Measurements from ENCODE around the gene GPR157.
"Not testable (repeated sequence)": the region's sequence is repeated elsewhere in the genome, so short reads cannot be mapped to it uniquely, and the experiment has no call there.

Gene GPR157, protein sequence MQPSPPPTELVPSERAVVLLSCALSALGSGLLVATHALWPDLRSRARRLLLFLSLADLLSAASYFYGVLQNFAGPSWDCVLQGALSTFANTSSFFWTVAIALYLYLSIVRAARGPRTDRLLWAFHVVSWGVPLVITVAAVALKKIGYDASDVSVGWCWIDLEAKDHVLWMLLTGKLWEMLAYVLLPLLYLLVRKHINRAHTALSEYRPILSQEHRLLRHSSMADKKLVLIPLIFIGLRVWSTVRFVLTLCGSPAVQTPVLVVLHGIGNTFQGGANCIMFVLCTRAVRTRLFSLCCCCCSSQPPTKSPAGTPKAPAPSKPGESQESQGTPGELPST

DNA sequence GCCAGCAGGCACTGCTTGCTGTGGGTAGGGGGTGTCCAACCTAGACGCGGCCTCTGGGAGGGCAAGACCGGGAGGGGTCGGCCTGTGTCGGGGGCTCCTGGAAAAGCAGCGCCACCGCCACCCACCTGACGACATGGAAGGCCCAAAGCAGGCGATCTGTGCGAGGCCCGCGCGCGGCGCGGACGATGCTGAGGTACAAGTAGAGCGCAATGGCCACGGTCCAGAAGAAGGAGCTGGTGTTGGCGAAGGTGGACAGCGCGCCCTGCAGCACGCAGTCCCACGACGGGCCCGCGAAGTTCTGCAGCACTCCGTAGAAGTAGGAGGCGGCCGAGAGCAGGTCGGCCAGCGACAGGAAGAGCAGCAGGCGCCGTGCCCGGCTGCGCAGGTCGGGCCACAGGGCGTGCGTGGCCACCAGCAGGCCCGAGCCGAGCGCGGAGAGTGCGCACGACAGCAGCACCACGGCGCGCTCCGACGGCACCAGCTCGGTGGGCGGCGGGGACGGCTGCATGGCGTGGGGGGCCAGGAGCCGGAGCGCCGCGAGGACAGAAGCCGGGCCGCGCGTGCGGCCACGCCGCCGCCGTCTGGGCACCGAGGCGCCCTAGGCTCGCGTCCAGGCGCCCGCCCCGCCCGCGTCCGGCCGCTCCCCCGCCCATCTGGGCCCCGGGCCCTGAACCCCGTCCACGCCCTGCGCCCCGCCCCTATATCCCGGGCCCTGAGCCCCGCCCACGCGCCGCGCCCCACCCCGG lies at the start of gene GPR157:
Gene GPR157 (minus strand): TSS at position 583 of the 746 bp plus-strand sequence. CDS start 75 bp downstream, at position 508.
- peak; percentile 28 for DNase-seq

DNA sequence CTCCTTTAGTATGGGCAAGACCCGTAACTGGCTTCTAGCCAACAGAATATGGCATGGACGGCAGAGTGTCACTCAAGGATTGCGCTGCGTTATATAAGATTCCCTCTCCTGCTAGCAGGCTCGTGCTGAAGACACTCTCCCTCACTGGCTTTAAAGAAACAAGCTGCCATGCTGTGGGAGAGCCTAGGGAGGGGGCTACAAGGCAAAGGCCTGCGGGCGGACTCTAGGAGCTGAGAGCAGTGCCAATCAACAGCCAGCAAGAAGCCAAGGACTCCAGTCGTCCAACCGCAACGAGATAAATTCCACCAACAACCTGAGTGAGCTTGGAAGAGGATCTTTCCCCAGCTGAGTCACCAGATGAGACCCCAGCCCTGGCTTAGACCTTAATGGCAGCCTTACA lies 45.9 kb upstream of the GPR157 start:
- DNase-seq, result no peak

DNA sequence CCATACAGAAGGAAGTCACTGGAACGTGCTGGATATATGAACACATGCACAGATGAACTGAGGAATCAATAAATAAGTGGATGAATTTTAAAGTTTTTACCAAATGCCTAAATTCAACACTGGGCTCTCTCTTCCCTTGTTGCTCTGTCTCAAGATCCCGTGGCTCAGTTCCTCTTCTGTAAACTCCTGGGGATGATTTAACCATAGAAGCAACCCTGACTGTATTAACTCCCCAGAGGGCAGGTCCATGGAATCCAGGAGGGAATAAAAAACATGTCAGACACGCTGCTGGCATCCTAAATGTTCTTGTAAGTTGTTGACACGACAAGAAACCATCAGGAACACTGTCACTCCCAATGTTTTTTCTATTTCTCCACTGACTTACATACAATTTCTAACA lies 45.3 kb upstream of the GPR157 start:
- no peak for DNase-seq

DNA sequence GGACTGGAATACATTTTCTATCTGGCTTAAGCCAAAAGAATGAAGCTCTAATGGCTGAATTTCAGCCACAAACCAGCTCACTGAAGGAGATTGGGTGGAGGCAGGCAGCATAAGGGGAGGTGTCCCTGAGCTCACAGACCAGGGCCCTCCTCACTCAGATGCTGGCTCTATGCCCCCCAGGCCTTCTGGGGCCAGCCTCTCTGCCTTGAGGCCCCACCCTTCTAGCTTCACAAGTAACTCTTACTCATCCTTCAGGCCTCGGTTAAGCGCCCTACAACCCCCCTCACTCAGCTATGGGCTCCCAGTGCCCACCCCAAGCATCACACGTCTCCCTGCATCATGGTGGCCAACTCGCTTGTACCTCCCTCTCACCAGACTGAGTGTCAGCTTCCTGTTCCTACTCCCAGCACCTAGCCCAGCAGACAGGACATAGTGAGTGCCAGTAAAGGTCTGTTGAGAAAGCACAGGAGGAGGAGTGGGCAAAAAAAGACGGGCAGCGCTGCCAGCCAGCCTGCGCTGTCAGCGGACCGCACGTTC lies 40.8 kb upstream of the GPR157 start:
- no peak for DNase-seq

DNA sequence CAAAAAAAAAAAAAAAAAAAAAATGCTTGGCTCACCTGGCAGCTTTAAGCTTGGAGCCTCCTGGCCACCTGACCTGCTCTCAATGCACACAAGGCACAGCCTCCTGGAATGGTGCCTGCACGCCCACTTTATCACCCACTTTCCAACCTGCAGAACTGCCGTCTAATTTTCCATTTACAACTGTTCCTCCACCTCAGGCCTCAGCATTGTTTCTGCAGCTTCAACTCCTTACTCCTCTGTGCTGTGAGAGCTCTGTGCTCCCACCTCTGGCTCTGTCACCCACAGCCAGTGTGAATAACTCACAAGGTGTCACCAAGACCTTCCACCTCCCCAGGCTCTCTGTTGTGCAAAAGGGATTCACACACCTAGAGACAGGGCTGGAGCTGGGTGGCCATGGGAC lies 38.7 kb upstream of the GPR157 start:
- no peak for DNase-seq

DNA sequence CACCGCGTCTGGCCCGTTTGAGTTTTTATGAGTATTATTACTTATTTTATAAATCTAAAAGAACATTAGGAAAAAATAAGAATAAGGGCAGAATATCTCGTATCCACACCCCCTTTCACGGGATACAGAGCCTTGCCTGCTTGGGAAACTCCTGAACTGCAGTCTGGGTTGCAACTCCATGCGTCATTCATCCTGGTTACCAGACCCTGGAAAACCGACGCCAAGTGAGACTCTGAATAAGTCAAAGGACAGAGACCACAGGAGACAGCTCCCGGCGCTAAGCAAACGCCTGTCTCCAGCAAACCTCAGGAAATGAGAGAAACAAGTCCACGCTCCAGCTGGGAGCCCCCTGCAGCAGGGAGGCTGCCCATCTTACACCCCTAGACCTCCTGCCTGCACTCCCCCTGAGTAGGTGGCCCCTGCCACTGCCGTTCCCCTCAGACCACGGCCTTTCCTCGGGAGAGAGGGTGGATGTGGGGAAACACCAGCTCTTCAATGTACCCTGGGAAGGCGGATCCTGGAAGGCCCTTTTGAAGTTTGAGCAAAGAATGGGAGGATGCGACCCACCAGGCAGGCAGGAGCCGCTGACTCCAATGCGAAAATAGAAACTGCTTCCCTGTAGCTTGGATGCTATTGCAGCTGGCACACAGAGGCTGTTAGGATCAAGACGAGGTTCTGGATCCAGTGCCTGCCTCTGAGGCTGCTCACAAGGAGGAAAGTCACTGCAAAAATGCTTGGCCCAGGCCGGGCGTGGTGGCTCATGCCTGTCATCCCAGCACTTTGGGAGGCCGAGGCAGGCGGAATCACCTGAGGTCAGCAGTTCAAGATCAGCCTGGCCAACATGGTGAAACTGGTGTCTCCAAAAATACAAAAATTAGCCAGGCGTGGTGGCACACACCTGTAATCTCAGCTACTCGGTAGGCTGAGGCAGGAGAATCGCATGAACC lies 37.7 kb upstream of the GPR157 start:
- no peak for DNase-seq

DNA sequence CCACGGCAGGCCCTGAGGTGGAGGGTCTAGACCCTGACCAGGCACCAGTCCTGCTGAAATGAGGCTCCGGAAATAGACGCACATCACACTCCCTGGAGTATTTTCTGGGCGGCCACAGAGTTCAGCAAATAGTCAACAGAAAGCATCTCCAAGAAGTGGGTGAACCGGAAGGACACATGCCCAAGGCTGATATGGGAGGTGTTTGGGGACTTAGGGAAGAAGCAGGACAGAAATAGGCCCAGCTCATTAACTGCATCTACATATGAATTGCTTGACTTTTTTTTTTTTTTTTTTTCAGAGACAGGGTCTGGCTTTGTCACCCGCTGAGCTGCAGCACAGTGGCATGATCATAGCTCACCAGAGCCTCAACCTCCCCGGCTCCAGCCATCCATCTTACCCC lies 36.5 kb upstream of the GPR157 start:
- DNase-seq, result no peak

DNA sequence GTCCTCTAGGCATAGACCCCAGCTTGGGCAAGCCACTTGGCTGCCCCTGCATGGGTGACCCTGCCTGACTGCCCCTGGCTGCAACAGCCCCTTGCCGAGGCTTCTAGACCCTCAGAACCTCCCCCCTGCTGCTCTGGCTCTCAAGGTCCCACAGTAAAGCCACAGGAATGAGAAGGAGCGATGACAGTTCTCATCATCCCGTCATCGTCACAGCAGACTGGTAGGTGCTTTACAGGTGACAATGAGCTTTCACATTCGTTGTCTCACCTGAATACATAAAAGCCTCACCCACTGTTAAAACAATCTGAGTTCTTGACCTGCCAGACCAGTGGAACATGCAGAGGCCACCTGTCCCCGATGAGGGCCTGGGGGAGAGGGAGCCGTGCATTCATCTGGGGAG lies 36.0 kb upstream of the GPR157 start:
- no peak for DNase-seq

DNA sequence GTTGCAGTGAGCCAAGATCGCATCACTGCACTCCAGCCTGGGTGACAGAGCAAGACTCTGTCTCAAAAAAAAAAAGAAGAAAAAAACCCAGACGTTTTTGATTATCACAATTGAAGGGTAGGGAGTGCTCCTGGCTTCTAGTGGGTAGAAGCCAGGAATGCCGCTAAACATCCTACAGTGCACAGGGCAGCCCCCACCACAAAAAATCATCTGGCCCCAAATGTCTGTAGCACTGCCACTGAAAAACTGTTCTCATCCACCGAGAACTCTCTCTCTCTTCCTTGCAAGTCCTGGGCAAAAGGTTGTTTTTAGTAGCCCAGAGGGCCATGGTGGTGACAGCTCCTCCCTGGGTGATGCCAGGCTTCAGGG lies 35.6 kb upstream of the GPR157 start:
- no peak for DNase-seq

DNA sequence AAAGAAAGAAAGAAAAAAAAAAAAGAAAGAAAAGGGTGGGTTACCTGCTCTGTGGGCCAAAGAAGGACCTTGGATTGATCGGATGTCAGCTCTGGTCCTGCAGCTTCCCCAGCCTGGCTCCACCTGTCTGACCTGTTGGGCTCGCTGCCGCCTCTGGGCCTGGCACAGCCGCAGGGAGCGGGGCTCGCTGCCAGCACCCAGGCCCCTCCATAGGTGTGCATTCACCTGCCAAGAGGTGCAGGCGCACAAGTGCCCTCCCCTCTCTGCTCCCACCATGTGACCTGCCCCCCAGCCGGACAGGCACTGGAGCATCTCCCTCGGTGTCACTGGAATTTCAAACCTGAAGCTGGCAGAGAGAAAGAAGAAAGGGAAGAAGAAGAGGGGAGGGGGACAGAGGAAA lies 33.1 kb upstream of the GPR157 start:
- no peak for DNase-seq

DNA sequence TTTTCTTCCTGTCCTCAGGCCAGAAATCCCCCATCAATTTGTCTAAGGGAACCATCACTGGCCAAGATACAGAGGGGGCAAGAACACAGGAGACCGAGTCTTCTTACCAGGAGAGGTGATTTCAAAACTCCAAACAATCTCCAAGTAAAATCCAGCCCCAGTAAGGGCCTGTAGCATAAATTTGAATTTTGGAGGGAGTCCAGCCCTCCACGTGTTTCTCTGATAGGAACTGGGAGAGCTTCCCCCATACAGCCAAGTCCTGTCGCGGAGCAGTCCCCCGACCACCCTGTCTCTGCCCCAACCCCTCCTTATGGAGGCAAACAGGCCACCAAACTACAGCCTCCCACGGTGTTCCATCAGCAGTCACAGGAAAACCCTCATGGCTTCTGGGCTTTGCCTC lies 32.4 kb upstream of the GPR157 start:
- DNase-seq, result no peak

DNA sequence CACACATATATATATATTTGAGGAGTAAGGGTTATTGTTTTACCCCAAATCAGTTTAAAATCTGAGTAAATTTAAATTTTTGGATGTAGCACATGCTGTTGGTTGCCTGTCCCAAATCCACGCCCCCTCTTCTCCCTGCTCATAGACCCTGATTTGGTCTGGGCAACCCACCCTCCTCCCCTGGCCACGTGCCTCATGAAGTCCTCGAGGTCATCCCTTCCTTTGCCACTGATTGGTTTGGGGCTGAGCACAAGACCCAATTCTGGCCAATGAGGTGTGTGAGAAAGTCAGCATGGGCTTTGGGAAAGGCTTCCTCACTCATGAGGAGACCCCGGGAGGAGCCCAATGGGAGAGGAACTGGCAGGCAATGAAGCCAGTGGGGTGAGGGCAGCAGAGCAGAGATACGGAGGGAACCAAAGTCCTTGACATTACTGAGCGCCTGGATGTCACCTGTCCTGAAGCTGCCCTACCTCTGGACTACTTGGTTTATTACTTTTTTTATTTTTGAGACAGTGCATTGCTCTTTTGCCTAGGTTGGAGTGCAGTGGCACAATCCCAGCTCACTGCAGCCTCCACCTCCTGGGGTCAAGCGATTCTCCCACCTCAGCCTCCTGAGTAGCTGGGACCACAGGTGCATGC lies 31.3 kb upstream of the GPR157 start:
- no peak for DNase-seq

DNA sequence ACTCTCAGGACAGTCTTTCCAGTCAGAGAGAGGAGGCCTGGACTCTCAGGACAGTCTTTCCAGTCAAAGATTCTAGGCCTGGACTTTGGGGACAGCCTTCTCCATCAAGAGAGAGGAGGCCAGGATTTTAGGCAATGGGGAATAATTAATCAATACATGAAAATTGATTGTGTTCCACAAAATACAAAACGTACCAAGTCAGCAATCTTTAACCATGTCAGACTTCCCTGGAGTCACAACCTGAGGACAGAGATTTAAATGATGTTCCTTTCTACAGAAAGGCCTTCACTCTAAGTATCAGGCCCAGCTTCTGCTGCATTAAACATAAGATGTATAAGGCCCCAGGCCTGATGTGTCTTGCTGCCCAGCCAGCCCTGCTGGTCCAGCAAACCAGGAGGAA lies 27.0 kb upstream of the GPR157 start:
- DNase-seq, result no peak

DNA sequence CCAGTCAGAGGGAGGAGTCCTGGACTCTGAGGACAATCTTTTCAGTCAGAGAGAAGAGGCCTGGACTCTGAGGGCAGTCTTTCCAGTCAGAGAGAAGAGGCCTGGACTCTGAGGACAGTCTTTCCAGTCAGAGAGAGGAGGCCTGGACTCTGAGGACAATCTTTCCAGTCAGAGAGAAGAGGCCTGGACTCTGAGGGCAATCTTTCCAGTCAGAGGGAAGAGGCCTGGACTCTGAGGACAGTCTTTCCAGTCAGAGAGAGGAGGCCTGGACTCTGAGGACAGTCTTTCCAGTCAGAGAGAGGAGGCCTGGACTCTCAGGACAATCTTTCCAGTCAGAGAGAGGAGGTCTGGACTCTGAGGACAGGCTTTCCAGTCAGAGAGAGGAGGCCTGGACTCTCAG lies 26.5 kb upstream of the GPR157 start:
- not testable (repeated sequence) for DNase-seq

DNA sequence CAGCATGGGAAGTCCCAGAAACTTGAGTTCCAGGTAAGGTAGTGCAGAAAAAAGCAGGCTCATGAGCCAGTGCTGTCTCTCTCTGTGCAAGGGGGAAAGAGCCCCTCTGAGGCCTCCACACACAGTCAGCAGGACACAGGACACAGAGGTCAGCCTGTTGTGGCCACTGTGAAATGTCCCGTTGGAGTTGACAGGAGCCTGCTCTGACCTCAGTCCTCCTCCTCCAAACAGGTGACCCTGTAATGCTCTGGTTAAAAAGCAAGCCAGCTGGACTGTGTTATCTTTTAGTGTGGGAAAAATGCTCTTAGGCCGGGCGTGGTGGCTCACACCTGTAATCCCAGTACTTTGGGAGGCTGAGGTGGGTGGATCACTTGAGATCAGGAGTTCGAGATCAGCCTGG lies 24.2 kb upstream of the GPR157 start:
- DNase-seq, result no peak

DNA sequence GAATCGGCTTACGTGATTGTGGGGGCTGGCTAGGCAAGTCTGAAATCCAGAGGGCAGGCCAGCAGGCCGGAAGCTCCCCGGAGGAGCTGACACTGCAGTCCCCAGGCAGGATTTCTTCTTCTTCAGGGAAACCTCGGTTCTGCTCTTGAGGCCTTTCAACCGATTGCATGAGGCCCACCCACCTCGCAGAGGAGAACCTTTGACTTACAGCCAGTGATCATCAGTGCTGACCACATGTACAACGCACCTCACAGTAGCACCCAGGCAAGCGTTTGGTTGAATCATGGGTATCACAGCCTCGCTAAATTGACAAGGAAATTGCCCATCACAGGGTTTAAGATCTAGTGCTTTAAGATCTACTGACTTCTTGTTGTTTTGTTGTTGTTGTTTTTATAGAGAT lies 23.6 kb upstream of the GPR157 start:
- DNase-seq, result no peak

DNA sequence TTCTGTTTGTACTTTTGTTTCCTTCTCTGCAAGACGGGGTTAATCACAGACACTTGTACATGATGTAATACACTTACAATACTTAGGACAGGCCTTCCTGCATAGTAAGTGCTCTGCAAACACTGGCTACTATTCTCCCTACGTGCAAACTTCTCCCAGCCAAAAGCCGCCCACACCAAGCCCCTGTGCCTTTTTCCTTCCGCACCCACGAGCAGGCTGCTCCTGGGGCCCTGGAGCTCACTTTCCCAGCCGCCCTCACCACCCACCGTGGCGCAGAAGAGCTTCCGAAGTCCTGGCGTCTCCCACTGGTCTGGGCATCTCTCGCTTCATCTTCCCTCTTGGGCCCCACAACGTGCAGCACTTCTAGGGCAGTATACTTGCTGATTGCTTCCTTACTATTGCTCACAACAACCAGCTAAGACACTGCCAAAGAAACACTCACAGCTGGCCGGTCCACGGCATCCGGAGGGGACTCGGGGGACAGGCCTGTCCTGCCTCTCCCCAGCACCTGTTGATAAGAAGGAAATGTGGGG lies 22.5 kb upstream of the GPR157 start:
- no peak for DNase-seq

DNA sequence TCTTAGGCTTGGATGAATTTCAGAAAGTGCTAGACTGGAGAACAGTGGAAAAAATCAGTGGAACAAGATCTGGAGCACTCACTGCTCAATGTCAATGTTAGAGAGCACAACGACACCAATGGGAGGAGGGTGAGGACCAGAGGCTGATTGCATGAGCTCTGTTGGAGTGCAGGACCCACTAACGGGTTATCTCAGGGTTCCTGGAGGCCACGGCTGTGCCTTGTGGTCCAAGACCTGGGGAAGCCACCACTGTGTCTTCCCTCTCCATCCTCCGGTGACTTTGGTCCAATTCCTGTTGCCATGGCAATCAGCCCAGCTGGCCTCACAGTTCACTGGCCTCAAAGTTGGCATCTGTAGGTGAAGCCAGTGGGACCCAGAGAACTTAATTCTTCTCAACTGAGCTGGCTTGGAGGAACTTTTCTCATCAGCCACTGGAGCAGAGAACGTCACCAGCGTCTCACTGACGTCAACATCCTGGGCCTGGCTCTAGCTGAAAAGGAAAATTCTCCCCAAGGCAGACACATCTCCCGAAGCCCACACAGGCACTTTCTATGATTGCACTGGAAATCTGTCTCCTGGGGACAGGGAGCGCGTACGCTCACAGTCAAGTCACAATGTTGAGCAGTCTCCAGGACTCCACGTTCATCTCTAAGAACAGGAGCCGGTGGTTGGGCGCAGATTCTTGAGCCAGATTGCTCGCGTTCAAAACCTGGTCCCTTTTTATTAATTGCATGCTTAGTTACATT lies 21.9 kb upstream of the GPR157 start:
- DNase-seq, result no peak

DNA sequence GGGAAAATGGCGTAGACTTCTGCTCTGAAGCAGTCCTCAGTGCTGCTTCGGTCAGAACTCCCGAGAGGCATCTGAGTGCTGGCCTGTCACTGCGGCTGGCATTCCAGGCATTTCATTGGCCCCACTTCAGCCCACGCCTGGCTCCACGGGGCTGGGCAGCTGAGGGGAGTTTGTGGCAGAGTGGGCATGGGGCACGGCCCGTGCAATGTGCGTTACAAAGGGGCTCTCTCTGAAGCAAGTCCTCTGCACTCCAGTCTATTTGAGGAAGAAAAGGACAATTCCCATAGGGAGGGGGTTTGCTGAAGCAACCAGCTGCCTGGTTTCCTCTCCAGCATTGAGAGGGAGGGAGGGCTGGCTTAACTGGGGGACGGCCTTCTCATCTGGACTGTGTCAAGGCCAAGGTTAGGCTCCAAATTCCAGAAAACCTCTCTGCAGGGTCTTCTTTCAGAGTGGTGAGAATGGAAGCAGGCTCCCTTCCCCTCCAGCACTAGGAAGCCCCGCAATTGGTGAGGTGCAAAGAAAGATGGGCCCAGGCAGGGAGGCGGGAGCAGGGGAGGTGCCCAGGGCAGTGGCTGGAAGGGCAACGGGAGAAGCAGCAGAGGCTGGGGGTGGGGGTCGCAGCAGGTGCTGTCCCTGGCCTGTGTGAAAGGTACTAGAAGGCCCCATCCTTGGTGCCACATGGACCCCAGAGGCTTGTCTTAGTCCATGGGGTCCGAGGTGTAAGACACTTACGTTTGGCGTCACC lies 21.1 kb upstream of the GPR157 start:
- DNase-seq, result no peak

DNA sequence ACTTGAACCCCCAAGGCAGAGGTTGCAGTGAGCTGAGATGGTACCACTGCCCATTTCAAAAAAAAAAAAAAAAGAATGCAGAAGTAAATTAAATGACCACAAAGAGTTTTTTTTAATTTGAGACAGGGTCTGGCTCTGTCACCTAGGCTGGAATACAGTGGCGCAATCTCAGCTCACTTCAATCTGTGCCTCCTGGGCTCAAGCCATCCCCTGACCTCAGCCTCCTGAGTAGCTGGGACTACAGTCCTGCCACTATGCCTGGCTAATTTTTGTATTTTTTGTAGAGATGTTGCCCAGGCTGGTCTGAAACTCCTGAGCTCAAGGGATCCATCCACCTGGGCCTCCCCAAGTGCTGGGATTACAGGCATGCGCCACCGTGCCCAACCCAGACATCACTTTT lies 20.2 kb upstream of the GPR157 start:
- DNase-seq, result no peak

DNA sequence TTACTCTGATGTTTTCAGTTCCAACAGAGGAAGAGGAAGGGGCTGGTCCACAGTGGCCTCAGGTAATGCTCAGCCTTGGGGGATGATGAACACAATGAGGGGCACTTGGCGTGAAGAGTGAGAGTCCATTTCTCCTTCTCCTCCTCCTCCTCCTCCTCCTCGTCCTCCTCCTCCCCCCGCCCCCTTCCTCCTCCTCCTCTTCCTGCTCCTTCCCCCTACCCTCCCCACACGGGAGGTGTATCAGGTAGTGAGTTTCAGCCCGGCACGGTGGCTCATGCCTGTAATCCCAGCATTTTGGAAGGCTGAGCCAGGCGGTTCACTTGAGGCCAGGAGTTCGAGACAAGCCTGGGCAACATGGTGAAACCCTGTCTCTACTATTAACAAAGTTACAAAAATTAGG lies 17.3 kb upstream of the GPR157 start:
- no peak for DNase-seq
